Keratinocyte (primary cell): ENCODE measurements around the gene MYO7B. TPM values are rescaled to one million over a fixed set of nuclear protein-coding genes. Genes with fewer than 3 reads are reported as not detected.
"Not testable (repeated sequence)": the region's sequence is repeated elsewhere in the genome, so short reads cannot be mapped to it uniquely, and the experiment has no call there.

Source experiments
- DNase-seq: peaks from one replicate; pipeline ENCODE4 v3.0.0-alpha.2; 2011; ENCODE audit warnings: low read depth, missing footprints, low spot score
- FAIRE-seq: peaks from 2 replicates; lab custom pipeline; 2011; peaks lifted over from hg19 to GRCh38; lab: Jason Lieb, UNC
- H2AFZ ChIP-seq: 2 replicates; pipeline ENCODE4 v1.6.0; 2012; ENCODE audit warnings: low read length, control low read depth, inconsistent platforms; ENCODE audit not compliant: control insufficient read depth
- H3K27ac ChIP-seq: 2 replicates; pipeline ENCODE4 v1.5.1; 2011; ENCODE audit warnings: low read length; ENCODE audit not compliant: control insufficient read depth, insufficient read depth
- H3K27me3 ChIP-seq: 3 replicates; pipeline ENCODE4 v1.6.0; 2011; ENCODE audit warnings: low read length; ENCODE audit not compliant: control insufficient read depth, insufficient read depth; ENCODE audit errors: extremely low read depth
- H3K36me3 ChIP-seq, 2 experiments: 2 replicates in 1 of 2; 3 replicates in 1 of 2; pipeline ENCODE4 v1.5.1; 2011; ENCODE audit warnings: low read length in 2 of 2, mild to moderate bottlenecking in 1 of 2; ENCODE audit not compliant: control insufficient read depth in 2 of 2, insufficient read depth in 2 of 2; ENCODE audit errors: extremely low read depth in 1 of 2
- H3K4me1 ChIP-seq: 3 replicates; pipeline ENCODE4 v1.5.1; 2011; ENCODE audit warnings: low read length; ENCODE audit not compliant: control insufficient read depth, insufficient read depth; ENCODE audit errors: extremely low read depth
- H3K4me2 ChIP-seq: 3 replicates; pipeline ENCODE4 v1.6.0; 2011; ENCODE audit warnings: low read depth, low read length; ENCODE audit not compliant: control insufficient read depth, insufficient read depth; ENCODE audit errors: extremely low read depth
- H3K4me3 ChIP-seq, 3 experiments: fragments of 200-600 bp in 1 of 3; sonication (generic) in 1 of 3; 2 replicates in 2 of 3; 3 replicates in 1 of 3; pipeline ENCODE4 v1.5.1; 2011 to 2016; ENCODE audit warnings: low read length in 3 of 3, mild to moderate bottlenecking in 3 of 3, control low read depth in 2 of 3, inconsistent platforms in 1 of 3, low read depth in 1 of 3, mixed read lengths in 1 of 3, mixed run types in 1 of 3, moderate library complexity in 1 of 3; ENCODE audit not compliant: control insufficient read depth in 2 of 3, insufficient read depth in 2 of 3; ENCODE audit errors: extremely low read depth in 1 of 3
- H3K79me2 ChIP-seq: 2 replicates; pipeline ENCODE4 v1.6.0; 2012; ENCODE audit warnings: low read length; ENCODE audit not compliant: control insufficient read depth, insufficient read depth
- H3K9ac ChIP-seq: 3 replicates; pipeline ENCODE4 v1.6.0; 2011; ENCODE audit warnings: low read length; ENCODE audit not compliant: control insufficient read depth, insufficient read depth; ENCODE audit errors: extremely low read depth
- H3K9me1 ChIP-seq: 3 replicates; pipeline ENCODE4 v1.6.0; 2011; ENCODE audit warnings: low read length; ENCODE audit not compliant: control insufficient read depth, insufficient read depth; ENCODE audit errors: extremely low read depth
- H3K9me3 ChIP-seq: 2 replicates; pipeline ENCODE4 v1.5.1; 2012; ENCODE audit warnings: low read depth, low read length; ENCODE audit not compliant: control insufficient read depth
- H4K20me1 ChIP-seq: 3 replicates; pipeline ENCODE4 v1.6.0; 2011; ENCODE audit warnings: low read length; ENCODE audit not compliant: control insufficient read depth, insufficient read depth; ENCODE audit errors: extremely low read depth
- CTCF ChIP-seq, 3 experiments: IDR thresholded peaks in 1 of 3; conservative IDR thresholded peaks in 1 of 3; optimal IDR thresholded peaks in 1 of 3; 2 replicates in 2 of 3; 3 replicates in 1 of 3; pipeline versions ENCODE3 to v1.5.1; 2011; ENCODE audit warnings: low read length in 3 of 3, mild to moderate bottlenecking in 3 of 3, moderate library complexity in 2 of 3, control low read depth in 1 of 3, inconsistent platforms in 1 of 3; ENCODE audit not compliant: insufficient read depth in 2 of 3; ENCODE audit errors: extremely low read depth in 1 of 3
- EZH2 ChIP-seq: IDR thresholded peaks from one replicate; pipeline ENCODE4 v1.6.1; 2012; ENCODE audit warnings: inconsistent platforms, mild to moderate bottlenecking, low read length, moderate library complexity
- dilution Hi-C: fragments of 300-500 bp; cut with MboI; formaldehyde crosslinking; loops from one replicate; pipeline ENCODE4 v1.7.0; 2020; ENCODE audit warnings: low sequenced_read_pairs; ENCODE audit not compliant: extremely low pct_ligation_motif_present
- polyA plus RNA-seq, 5 experiments: library from polyadenylated mRNA; depleted of rRNA in 3 of 5; stranded (reverse) in 3 of 5; stranded (forward) in 1 of 5; unstranded in 1 of 5; fragments of >200 nt; gene quantifications; 1 replicate in 1 of 5; 2 replicates in 3 of 5; 3 replicates in 1 of 5; pipeline versions ENCODE4 v1.2.1 to v1.2.3, GENCODE V29; 2011 to 2012; ENCODE audit warnings: missing spikeins in 2 of 5, low read depth in 1 of 5, low replicate concordance in 1 of 5

MYO7B gene
- polyA plus RNA-seq, 1 donor (not counting 4 experiments of a cell fraction or from before 2014, with no cell fraction given): not detected

GRCh38 chr2:127523269-127523939 lies 12.1 kb upstream of the MYO7B start:
- H2AFZ ChIP-seq: no peak overlapping the region
- H3K4me3 ChIP-seq: no peak overlapping the region
- no peak overlapping the region for H3K4me2 ChIP-seq
- H4K20me1 ChIP-seq: no peaks in the 10 kb centered on the region
- peaks cover 76% of the 10 kb centered on the region for H3K79me2 ChIP-seq
- dilution Hi-C loops: no loop called here
- no peaks in the 10 kb centered on the region for H3K9me1 ChIP-seq
- H3K27me3 ChIP-seq: no peaks in the 10 kb centered on the region
- FAIRE-seq: no peak
- peaks cover 10% of the 10 kb centered on the region for H3K4me1 ChIP-seq
- TF ChIP-seq CTCF (optimal IDR thresholded peaks at IDR 0.05 in 1 of 3, IDR thresholded peaks at IDR 0.05 in 1 of 3, conservative IDR thresholded peaks at IDR 0.05 in 1 of 3; ENCODE audit: extremely low read depth in 1 of 3, insufficient read depth in 2 of 3, low read length in 3 of 3): no peak
- TF ChIP-seq EZH2: no peak
- peaks cover 5 to 7% of the 10 kb centered on the region in 2 experiments for H3K36me3 ChIP-seq
- no peaks in the 10 kb centered on the region for H3K9me3 ChIP-seq
- no peak overlapping the region for H3K27ac ChIP-seq
- DNase-seq: no peak
- no peak overlapping the region for H3K9ac ChIP-seq

DNA sequence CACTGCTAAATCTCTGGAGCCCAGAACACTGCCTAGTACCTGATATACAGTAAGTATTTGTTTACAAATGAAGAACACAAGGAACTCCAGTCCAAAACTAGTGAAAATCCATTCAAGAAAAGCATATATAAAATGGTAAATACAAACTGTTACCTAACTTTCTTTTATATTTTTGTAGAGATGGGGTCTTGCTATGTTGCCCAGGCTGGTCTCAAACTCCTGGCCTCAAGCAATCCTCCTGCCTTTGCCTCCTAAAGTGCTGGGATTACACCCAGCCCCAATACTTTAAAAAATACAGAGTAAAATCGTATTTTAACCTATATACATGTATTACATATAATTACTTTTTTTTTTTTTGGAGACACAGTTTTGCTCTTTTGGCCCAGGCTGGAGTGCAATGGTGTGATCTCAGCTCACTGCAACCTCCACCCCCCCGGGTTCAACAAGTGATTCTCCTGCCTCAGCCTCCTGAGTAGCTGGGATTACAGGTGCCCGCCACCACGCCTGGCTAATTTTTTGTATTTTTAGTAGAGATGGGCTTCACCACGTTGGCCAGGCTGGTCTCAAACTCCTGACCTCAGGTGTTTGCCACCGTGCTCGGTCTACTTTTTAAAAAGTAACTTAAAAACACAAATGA lies 11.2 kb upstream of the MYO7B start:
- H3K4me2 ChIP-seq, H3K27me3 ChIP-seq, H4K20me1 ChIP-seq, FAIRE-seq, DNase-seq, H3K9ac ChIP-seq, H3K4me3 ChIP-seq, H3K9me1 ChIP-seq, H2AFZ ChIP-seq, H3K9me3 ChIP-seq, dilution Hi-C loops, H3K36me3 ChIP-seq, H3K27ac ChIP-seq: not testable (repeated sequence)
- Histone ChIP-seq H3K4me1 (peaks cover 10% of the 10 kb centered on the region), H3K79me2 (peaks cover 67% of the 10 kb centered on the region)
